HG03520 (cell line): ENCODE measurements around the gene USH2A.
"Not testable (repeated sequence)": the region's sequence is repeated elsewhere in the genome, so short reads cannot be mapped to it uniquely, and the experiment has no call there.

Experiments
- ATAC-seq: cut with Tn5 transposase; IDR thresholded peaks from one replicate; pipeline ENCODE4 v1.9.1; 2021; ENCODE audit warnings: mild to moderate bottlenecking, moderate library complexity; ENCODE audit not compliant: unreplicated experiment

USH2A gene

DNA sequence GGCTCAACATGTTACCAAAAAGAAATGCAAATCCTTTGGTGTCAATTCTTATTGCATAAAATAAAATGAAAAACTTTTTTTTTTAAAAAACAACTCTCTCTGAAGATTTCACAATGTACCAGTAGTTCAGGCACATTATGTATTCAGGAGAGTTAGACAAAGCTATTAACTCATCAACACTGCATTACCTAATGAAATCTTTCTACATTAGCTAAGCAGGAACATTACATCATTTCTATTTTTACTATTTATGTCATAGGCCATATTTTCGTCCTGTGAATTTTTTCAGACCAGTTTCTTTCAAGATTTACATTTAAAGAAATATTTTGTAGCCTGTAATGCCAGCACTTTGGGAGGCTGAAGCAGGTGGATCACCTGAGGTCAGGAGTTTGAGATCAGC lies 366.2 kb downstream of the USH2A start:
- no peak for ATAC-seq

- ATAC-seq, result no peak
These were observed 368.2 kb downstream of the USH2A start for GRCh38 chr1:216055004-216055403.

GRCh38 chr1:216054600-216054999 lies 368.6 kb downstream of the USH2A start:
- no peak for ATAC-seq

- no peak for ATAC-seq
These were observed 372.2 kb downstream of the USH2A start for GRCh38 chr1:216051071-216051470.

- no peak for ATAC-seq
These were observed 373.4 kb downstream of the USH2A start for GRCh38 chr1:216049741-216050430.

DNA sequence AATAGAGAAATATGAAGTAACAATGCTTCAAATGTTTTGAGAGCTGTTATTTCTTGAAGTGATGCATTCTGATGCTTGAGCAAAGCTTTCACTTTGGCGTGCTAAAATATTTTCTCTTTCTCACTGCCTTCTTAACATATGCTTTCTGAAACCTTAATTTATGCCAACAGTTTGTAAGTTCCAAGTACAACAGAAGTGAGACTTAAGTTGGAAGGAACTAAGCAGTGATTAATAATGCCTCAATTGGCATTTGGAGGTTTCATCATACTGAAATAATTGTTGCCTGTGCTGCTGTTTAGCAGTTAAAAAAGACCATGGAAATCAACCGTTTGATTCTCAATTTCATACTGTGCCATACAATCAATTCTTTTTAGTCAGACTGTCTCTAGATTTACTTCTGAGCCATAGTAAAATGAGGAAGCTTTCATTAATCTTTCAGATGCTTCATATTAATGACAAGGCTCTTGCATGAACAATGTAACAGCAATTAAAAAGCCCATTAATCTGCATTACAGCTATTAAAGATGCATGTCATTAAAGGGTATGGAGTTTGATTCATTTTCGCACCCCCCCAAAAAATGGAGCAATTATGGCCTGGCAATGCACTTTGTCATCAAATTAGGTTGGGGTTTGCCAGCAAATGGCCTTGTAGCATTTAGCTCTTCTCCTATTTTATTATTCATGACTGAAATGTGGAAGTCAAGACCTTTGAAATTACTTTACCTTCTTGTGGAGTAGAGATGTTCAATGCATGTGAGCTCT lies 375.3 kb downstream of the USH2A start:
- ATAC-seq, result no peak

- no peak for ATAC-seq
These were observed 376.9 kb downstream of the USH2A start for GRCh38 chr1:216046336-216046735.

DNA sequence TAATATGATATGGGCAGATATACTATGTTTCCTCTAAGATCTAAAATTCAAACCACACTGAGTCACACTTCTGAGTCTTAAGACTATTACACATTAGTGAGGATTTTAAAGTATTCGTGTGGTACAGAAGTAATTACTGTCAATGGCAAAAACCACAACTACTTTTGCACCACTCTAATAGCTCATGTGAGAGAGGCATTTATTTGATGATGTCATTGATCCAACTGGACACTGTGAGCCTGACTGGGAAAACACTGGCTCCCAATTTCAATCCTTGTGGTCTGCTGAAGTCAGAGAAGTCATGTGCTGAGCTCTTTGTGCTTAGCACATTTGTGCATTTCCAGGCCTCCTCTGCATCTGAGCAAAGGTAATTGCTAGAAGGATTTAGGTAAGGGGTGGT lies 377.8 kb downstream of the USH2A start:
- ATAC-seq, result no peak

DNA sequence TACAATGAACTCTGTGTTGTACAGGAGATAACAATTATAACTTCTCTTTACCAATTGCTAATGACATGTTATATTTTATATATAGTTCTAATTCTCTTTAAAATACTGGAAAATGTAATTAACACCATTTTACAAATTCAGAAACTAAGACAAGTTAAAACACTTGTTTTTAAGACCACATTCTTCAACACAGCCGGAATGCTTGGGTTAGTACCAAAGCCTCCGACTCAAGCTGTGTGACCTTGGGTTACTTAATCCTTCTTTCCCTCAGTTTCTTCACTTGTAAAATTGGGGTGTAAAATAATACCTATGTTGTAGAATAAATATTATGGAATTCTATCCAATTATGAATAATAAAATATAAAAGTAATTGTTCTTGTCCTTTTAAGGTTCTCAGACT lies 378.7 kb downstream of the USH2A start:
- ATAC-seq, result no peak

GRCh38 chr1:216034506-216034905 lies 388.7 kb downstream of the USH2A start:
- no peak for ATAC-seq

- no peak for ATAC-seq
These were observed 390.2 kb downstream of the USH2A start for GRCh38 chr1:216032961-216033614.

GRCh38 chr1:216032284-216032683 lies 391.0 kb downstream of the USH2A start:
- no peak for ATAC-seq

DNA sequence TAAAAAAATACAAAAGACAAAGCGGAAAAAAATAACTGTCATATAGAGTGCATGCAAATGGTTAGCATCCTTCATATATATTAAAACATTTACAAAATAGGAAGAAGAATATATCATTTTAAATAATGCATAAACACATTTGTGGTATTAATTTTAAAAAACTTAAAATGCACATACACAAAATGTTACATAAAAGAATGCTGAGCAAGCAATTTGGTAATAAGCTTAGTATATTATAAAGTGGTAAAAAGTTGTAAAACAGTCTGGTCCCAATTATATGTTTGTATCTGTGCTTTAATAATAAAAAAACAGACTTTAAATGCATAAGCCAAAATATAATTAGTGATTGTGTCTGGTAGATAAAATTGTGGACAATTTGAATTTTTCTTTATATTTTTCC lies 394.6 kb downstream of the USH2A start:
- no peak for ATAC-seq

- ATAC-seq, result no peak
These were observed 398.7 kb downstream of the USH2A start for GRCh38 chr1:216024546-216024945.

- ATAC-seq, result no peak
These were observed 402.4 kb downstream of the USH2A start for GRCh38 chr1:216020743-216021345.

DNA sequence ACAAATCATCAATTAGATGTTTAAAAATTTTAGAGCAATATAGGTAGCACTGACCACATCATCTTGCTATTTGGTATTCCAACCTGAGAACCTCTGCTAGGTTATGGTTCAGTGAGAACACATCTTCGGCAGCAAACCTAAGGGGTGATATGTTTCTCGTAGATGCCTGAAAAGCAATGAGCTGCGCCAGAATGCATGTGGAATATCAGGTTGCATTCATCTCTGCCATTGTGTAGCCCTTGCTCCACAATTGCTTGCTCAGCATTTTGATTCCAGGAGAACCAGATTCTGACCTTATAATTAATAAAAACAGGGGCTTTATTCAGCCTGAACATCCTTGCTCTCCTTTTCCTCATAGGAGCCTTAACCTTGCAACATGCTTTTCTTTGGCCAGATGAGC lies 408.1 kb downstream of the USH2A start:
- no peak for ATAC-seq

DNA sequence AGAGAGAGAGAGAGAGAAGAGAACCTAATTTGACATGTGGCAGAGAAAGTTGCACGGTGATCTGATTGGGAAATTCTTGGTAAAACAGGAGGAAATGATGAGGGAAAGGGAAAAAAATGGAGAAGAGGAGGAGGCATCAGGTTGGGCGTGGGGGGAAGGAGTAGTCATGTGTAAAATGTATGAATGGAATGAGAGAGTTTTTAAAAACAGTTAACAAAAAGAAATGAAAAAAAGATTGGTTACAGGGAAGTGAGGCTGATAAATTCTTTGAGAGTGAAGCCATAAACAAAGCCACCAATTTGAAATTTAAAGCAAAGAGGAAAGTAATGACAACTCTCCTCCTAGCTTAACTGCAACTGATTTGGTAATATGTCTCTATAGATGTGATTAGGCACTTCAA lies 409.2 kb downstream of the USH2A start:
- no peak for ATAC-seq

- not testable (repeated sequence) for ATAC-seq
These were observed 413.8 kb downstream of the USH2A start for GRCh38 chr1:216009456-216009855.

DNA sequence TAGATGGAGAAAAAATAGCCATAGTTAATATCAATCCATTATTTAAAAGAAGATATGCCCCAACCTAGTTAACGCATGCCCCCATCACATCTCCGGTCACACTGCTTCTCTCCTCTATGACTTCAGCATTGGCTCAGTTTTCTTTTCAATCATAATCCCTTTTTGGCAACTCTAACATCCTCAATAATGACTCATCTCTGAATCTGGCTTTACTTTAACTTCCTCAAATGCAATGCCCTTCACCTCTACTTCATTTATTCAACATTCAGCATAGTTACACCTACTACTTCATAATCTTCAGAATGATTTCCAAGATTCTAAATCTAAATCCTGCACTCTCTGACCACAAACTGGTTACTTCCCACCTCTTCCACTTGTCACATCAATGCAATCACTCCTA lies 417.3 kb downstream of the USH2A start:
- ATAC-seq, result peak; percentile 99

DNA sequence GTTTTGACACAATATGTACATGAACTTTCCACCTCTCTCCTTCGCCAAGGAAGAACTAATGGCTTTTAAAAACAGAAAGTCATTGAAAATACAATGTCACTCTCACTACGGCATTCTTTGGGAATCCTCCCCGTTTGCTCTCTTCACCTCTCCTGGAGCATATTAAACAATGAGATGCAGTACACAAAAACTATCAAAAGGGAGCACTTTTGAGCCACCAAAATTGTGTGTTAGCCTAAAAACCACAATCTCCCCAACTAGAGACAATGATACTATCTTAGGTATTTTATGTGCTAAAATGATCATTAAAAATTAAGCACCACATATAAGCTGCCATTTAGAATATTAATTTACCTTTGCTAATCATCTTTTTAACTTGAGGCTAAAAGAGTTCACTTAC lies 430.6 kb downstream of the USH2A start:
- no peak for ATAC-seq

GRCh38 chr1:215987092-215987875 lies 436.0 kb downstream of the USH2A start:
- no peak for ATAC-seq
